SU-DHL-6 (cell line): ENCODE results near the gene MATN1.

Experiments used
- H2AFZ ChIP-seq: fragments of 200-600 bp; sonication (generic); 2 replicates; pipeline ENCODE4 v1.6.1; 2014; ENCODE audit warnings: low read depth, mild to moderate bottlenecking, moderate library complexity, mixed read lengths, antibody characterized with exemption, low read length; ENCODE audit not compliant: severe bottlenecking
- H3F3A ChIP-seq: fragments of 200-600 bp; shearing (Covaris generic); 2 replicates; pipeline ENCODE4 v1.6.0; 2016; ENCODE audit warnings: antibody characterized with exemption, mild to moderate bottlenecking; ENCODE audit not compliant: insufficient read depth
- H3K27ac ChIP-seq: fragments of 200-600 bp; sonication (generic); 2 replicates; pipeline ENCODE4 v1.5.1; 2016; ENCODE audit warnings: low read depth, mild to moderate bottlenecking, low read length, moderate library complexity, mixed read lengths
- H3K27me3 ChIP-seq: fragments of 200-600 bp; sonication (generic), shearing (Covaris generic); 2 replicates; pipeline ENCODE4 v1.6.0; 2014; ENCODE audit warnings: mild to moderate bottlenecking, low read length
- H3K36me3 ChIP-seq: fragments of 200-600 bp; sonication (generic); 2 replicates; pipeline ENCODE4 v1.6.1; 2014; ENCODE audit warnings: mild to moderate bottlenecking, low read length, mixed read lengths
- H3K4me2 ChIP-seq: fragments of 300-600, 200-600 bp; shearing (Covaris generic), sonication (generic); 2 replicates; pipeline ENCODE4 v1.6.0; 2014; ENCODE audit warnings: low read length, low read depth, mild to moderate bottlenecking; ENCODE audit not compliant: poor library complexity, severe bottlenecking
- H3K4me3 ChIP-seq: fragments of 200-600 bp; sonication (generic); 2 replicates; pipeline ENCODE4 v1.5.1; 2014; ENCODE audit warnings: antibody characterized with exemption, low read length, mild to moderate bottlenecking, mixed read lengths; ENCODE audit not compliant: insufficient read depth, poor library complexity, severe bottlenecking
- H3K79me2 ChIP-seq: fragments of 200-600 bp; sonication (generic); 2 replicates; pipeline ENCODE4 v1.6.1; 2014; ENCODE audit warnings: mild to moderate bottlenecking, low read length, moderate library complexity; ENCODE audit not compliant: insufficient read depth
- H3K9ac ChIP-seq: fragments of 200-600 bp; sonication (generic); 2 replicates; pipeline ENCODE4 v1.7.0; 2014; ENCODE audit warnings: mild to moderate bottlenecking, low read length
- H3K9me2 ChIP-seq: fragments of 200-600 bp; sonication (generic); replicated peaks from 2 replicates; pipeline ENCODE4 v1.6.1; 2014; ENCODE audit warnings: low read length; ENCODE audit not compliant: insufficient read depth
- H3K9me3 ChIP-seq: fragments of 200-600 bp; sonication (generic); 2 replicates; pipeline ENCODE4 v1.6.1; 2014; ENCODE audit warnings: low read length, mixed read lengths; ENCODE audit not compliant: insufficient read depth
- H4K20me1 ChIP-seq: fragments of 200-600 bp; sonication (generic); 2 replicates; pipeline ENCODE4 v1.6.1; 2014; ENCODE audit warnings: low read depth, mild to moderate bottlenecking, antibody characterized with exemption, low read length, moderate library complexity, mixed read lengths
- EZH2phosphoT487 ChIP-seq: fragments of 200-600 bp; sonication (generic), shearing (Covaris generic); conservative IDR thresholded peaks from 2 replicates; pipeline ENCODE4 v1.6.1; 2018; ENCODE audit warnings: mild to moderate bottlenecking, antibody characterized with exemption, low read length, moderate library complexity, mixed read lengths
- TF ChIP-seq, protein P1 (sequence below): fragments of 200-600 bp; sonication (generic); IDR thresholded peaks from one replicate; pipeline ENCODE4 v1.5.1; 2017; ENCODE audit warnings: antibody characterized with exemption, mild to moderate bottlenecking, low read length, moderate library complexity; ENCODE audit not compliant: insufficient read depth, poor library complexity, severe bottlenecking

Gene MATN1

GRCh38 chr1:30672661-30673060, 50.7 kb downstream of the MATN1 start:
- Histone ChIP-seq H3F3A (no peaks in the 10 kb centered on the region), H3K36me3 (no peaks in the 10 kb centered on the region)

DNA sequence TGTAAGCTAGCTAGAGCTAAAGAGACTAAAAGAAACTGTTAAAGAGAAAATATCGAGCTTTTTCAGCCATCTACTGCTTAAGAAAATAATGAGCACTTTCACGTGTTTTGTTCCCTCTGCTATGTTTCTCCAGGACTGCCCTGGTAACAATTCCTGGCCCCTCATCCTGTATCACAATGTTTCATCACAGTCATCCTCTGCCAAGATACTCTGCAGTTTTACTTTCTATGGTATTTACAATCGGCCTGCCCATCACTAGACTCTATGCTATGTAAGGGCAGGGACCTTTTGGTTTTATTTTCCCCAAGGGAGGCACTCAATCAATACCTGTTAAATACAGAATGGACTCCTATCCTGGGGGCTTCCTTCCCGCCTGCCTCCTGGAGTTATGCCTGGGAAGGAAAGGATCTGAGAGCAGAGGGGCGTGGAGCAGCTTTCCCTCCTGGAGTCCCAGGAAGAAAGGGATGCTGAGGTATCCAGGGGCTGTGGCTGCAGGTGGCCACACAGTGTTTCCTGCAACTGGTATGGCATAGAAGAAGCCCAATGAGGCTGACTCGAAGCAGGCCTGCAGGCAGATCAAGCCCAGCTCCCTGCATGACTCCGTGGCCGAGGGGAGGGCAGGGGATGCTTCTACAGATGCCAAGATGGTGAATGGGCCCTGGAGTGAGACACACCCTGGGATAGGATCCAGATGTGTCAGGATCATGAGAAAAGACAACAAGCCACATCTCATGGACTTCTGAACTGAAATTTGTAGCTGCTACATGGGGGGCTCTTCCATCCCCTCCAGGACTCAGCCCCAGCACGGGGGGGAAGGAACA, 52.9 kb downstream of the MATN1 start:
- Histone ChIP-seq H3K4me2 (no peak overlapping the region), H3F3A (no peaks in the 10 kb centered on the region), H3K27me3 (no peaks in the 10 kb centered on the region), H2AFZ (no peak overlapping the region), H3K4me3 (no peak overlapping the region), H3K36me3 (no peaks in the 10 kb centered on the region), H3K27ac (no peak overlapping the region), H3K79me2 (no peaks in the 10 kb centered on the region), H3K9ac (no peak overlapping the region), H3K9me3 (no peaks in the 10 kb centered on the region), H3K9me2 (no peaks in the 10 kb centered on the region), H4K20me1 (no peaks in the 10 kb centered on the region)
- TF ChIP-seq EZH2phosphoT487, result no peak
- TF ChIP-seq, protein P1, sequence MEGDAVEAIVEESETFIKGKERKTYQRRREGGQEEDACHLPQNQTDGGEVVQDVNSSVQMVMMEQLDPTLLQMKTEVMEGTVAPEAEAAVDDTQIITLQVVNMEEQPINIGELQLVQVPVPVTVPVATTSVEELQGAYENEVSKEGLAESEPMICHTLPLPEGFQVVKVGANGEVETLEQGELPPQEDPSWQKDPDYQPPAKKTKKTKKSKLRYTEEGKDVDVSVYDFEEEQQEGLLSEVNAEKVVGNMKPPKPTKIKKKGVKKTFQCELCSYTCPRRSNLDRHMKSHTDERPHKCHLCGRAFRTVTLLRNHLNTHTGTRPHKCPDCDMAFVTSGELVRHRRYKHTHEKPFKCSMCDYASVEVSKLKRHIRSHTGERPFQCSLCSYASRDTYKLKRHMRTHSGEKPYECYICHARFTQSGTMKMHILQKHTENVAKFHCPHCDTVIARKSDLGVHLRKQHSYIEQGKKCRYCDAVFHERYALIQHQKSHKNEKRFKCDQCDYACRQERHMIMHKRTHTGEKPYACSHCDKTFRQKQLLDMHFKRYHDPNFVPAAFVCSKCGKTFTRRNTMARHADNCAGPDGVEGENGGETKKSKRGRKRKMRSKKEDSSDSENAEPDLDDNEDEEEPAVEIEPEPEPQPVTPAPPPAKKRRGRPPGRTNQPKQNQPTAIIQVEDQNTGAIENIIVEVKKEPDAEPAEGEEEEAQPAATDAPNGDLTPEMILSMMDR, result no peak

More at GRCh38 chr1:30672661-30673060, 50.7 kb downstream of the MATN1 start:
- Histone ChIP-seq H3K9me3 (no peaks in the 10 kb centered on the region), H3K4me2 (no peak overlapping the region), H3K4me3 (no peak overlapping the region), H3K27ac (no peak overlapping the region), H2AFZ (no peak overlapping the region), H3K79me2 (no peaks in the 10 kb centered on the region), H4K20me1 (no peaks in the 10 kb centered on the region), H3K27me3 (no peaks in the 10 kb centered on the region), H3K9ac (no peak overlapping the region), H3K9me2 (no peaks in the 10 kb centered on the region)
- TF ChIP-seq EZH2phosphoT487, result no peak
- TF ChIP-seq, protein P1, result no peak

DNA sequence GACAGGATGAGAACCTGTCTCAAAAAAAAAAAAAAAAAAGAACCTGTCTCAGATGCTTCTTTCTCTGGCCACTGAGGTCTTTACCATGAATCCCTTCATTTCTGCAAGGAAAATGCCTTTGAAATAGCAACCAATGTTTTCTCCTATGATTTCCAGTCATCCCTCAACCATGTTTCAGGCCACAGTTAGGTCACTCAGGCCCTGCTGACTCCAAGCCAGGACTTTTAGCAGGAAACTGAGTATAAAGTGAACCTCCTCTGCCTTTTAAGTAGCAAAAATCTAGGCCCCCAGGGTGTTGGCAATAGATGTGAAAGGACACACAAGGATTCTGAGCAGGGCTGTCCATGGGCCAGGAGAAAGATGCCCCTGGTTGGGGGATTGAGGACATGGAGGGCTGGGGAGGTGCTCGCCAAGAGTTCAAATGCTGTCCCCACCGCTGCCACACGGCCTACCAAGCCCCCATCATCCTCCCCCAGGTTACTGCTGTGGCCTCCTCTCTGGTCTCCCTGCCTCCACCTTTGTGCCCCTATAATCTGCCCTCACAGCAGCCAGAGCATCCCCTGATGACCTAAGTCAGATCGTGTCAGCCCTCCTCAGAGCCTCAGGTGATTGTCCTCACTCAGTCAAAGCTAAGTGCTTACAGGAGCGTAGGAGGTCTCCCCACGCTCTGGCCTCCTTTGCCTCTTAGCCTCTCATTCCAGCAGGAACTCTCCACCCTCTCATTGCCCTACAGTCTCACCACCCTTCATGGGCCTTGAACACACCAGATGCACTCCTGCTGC, 54.6 kb downstream of the MATN1 start:
- H3K9me3 ChIP-seq, result no peaks in the 10 kb centered on the region
- H3K79me2 ChIP-seq, result no peaks in the 10 kb centered on the region
- no peaks in the 10 kb centered on the region for H4K20me1 ChIP-seq
- H3F3A ChIP-seq, result no peaks in the 10 kb centered on the region
- no peaks in the 10 kb centered on the region for H3K9me2 ChIP-seq
- TF ChIP-seq, protein P1, result no peak
- no peak for TF ChIP-seq EZH2phosphoT487
- H3K4me3 ChIP-seq, result no peak overlapping the region
- no peak overlapping the region for H2AFZ ChIP-seq
- H3K36me3 ChIP-seq, result no peaks in the 10 kb centered on the region
- H3K27ac ChIP-seq, result no peak overlapping the region
- H3K27me3 ChIP-seq, result no peaks in the 10 kb centered on the region
- no peak overlapping the region for H3K4me2 ChIP-seq
- no peak overlapping the region for H3K9ac ChIP-seq
